GM18867 (cell line): ENCODE measurements around the gene ATP13A2.

ENCODE experiments used
- ATAC-seq: cut with Tn5 transposase; IDR thresholded peaks from one replicate; pipeline ENCODE4 v1.9.1; 2021; ENCODE audit warnings: mild to moderate bottlenecking, moderate library complexity; ENCODE audit not compliant: unreplicated experiment

ATP13A2 gene

GRCh38 chr1:16980473-16981268 is 31.1 kb downstream of the ATP13A2 start, which contains the start of gene MFAP2:
TSS of gene MFAP2 (minus strand) at chr1:16980620. CDS start at chr1:16978273, 2,347 bp downstream.
- no peak for ATAC-seq

- no peak for ATAC-seq
These were observed 32.0 kb downstream of the ATP13A2 start for GRCh38 chr1:16979475-16980327.

- no peak for ATAC-seq
These were observed 32.9 kb downstream of the ATP13A2 start for GRCh38 chr1:16978567-16979474.

- no peak for ATAC-seq
These were observed 33.6 kb downstream of the ATP13A2 start for GRCh38 chr1:16978139-16978538.

GRCh38 chr1:16977377-16977776 is 34.4 kb downstream of the ATP13A2 start:
- ATAC-seq: no peak

GRCh38 chr1:16976966-16977365 is 34.8 kb downstream of the ATP13A2 start:
- ATAC-seq: no peak

GRCh38 chr1:16975838-16976237 is 35.9 kb downstream of the ATP13A2 start:
- ATAC-seq: no peak

- ATAC-seq: no peak
These were observed 36.5 kb downstream of the ATP13A2 start for GRCh38 chr1:16975211-16975610.

- no peak for ATAC-seq
These were observed 38.5 kb downstream of the ATP13A2 start for GRCh38 chr1:16973215-16973614.

- ATAC-seq: no peak
These were observed 39.4 kb downstream of the ATP13A2 start for GRCh38 chr1:16972189-16972895.

- no peak for ATAC-seq
These were observed 40.2 kb downstream of the ATP13A2 start for GRCh38 chr1:16971341-16972188.

GRCh38 chr1:16970132-16970910 is 41.4 kb downstream of the ATP13A2 start:
- ATAC-seq: no peak

GRCh38 chr1:16969651-16970050 is 42.1 kb downstream of the ATP13A2 start:
- no peak for ATAC-seq

- ATAC-seq: no peak
These were observed 42.6 kb downstream of the ATP13A2 start for GRCh38 chr1:16969057-16969611.

GRCh38 chr1:16968372-16968771 is 43.4 kb downstream of the ATP13A2 start:
- no peak for ATAC-seq

- no peak for ATAC-seq
These were observed 43.8 kb downstream of the ATP13A2 start for GRCh38 chr1:16967962-16968361.

- ATAC-seq: no peak
These were observed 44.6 kb downstream of the ATP13A2 start for GRCh38 chr1:16967095-16967575.

GRCh38 chr1:16966282-16966681 is 45.4 kb downstream of the ATP13A2 start:
- ATAC-seq: no peak
